Brain pericyte (primary cell): Measurements from ENCODE around the gene MUCL1.

ENCODE experiments used
- DNase-seq: peaks from one replicate; pipeline ENCODE4 v3.0.0-alpha.2; 2012; ENCODE audit warnings: low read depth, low spot score

MUCL1 gene

DNA sequence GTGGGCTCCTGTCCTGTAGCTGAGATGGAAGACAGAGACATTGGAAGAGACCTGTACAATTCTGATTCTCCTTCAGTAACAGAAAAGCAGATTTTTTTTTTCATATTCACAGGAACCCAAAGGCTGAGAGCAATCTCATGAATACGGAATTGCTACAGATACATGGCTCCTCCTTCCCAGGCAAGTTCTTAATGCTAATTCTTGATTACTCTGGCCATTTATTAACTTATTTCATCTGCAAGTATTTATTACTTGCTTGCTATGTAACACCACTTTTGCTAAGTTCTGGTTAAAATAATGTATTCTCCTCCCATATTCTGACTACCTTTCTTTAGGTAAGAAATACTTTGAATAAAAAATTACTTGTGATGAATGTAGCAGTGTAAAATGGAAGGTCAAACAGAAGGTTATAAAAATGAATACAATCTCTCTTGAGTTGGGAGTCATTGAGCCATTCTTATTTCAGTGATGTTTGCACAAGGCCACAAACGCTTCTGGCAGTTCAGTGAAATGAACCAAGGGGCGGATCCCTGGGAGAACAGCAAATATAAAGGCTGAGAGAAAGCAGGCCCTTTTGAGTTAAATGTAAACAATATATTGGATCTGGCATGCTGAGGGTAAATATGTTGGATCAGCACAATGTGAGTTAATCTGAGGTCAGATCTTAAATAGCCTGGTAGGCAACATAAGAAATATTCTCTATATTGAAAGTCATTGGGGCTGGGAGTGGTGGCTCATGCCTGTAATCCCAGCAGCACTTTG lies 37.6 kb downstream of the MUCL1 start:
- DNase-seq, result peak; percentile 84
